Cardiac muscle cell (in vitro differentiated cells and primary cell): ENCODE measurements around the gene MT1E. TPM values are rescaled to one million over a fixed set of nuclear protein-coding genes. Genes with fewer than 3 reads are reported as not detected.

Source experiments
- DNase-seq, 2 donors: peaks; one replicate each; pipeline versions ENCODE4 v3.0.0 to v3.0.0-alpha.2; 2010 to 2017; ENCODE audit warnings: low read depth in 1 of 2, low spot score in 1 of 2
- H3K27ac ChIP-seq: fragments of 200-600 bp; sonication (generic); 2 replicates; pipeline ENCODE4 v1.5.1; 2016
- H3K27me3 ChIP-seq: fragments of 200-600 bp; sonication (generic); 2 replicates; pipeline ENCODE4 v1.6.0; 2016; ENCODE audit warnings: control low read depth
- H3K36me3 ChIP-seq: fragments of 200-600 bp; sonication (generic); 2 replicates; pipeline ENCODE4 v1.5.1; 2016; ENCODE audit warnings: control low read depth
- H3K4me1 ChIP-seq: fragments of 200-600 bp; sonication (generic); 2 replicates; pipeline ENCODE4 v1.8.1; 2017; ENCODE audit warnings: low read depth, mild to moderate bottlenecking, mixed run types
- H3K4me3 ChIP-seq: fragments of 200-600 bp; sonication (generic); 2 replicates; pipeline ENCODE4 v1.5.1; 2016; ENCODE audit warnings: mild to moderate bottlenecking
- H3K9me3 ChIP-seq: fragments of 200-600 bp; sonication (generic); 2 replicates; pipeline ENCODE4 v1.5.1; 2017; ENCODE audit warnings: low read depth, mild to moderate bottlenecking, control low read depth
- CTCF ChIP-seq: IDR thresholded peaks from 2 replicates; pipeline ENCODE4 v1.5.1; 2012; ENCODE audit warnings: low read depth, mild to moderate bottlenecking, low read length
- polyA plus RNA-seq: library from polyadenylated mRNA; unstranded; fragments of >200 nt; fragmentation: Nextera tagmentation; extraction: Ambion mirVana; gene quantifications from 2 replicates; pipeline ENCODE4 v1.2.1, GENCODE V29; 2016
- total RNA-seq: library from RNA; depleted of rRNA; stranded (reverse); fragments of >200 nt; gene quantifications from 2 replicates; pipeline ENCODE4 v1.2.3, GENCODE V29; 2016

MT1E gene
- total and polyA plus RNA-seq, 2 experiments from 2014 or later = 3.6 to 4.7 TPM

- no peaks in the 10 kb centered on the region for H3K4me1 ChIP-seq
- H3K36me3 ChIP-seq = no peaks in the 10 kb centered on the region
- H3K4me3 ChIP-seq = no peak overlapping the region
- no peak overlapping the region for H3K27ac ChIP-seq
- peaks cover 67% of the 10 kb centered on the region for H3K27me3 ChIP-seq
- DNase-seq = no peak
- TF ChIP-seq CTCF = no peak
- no peaks in the 10 kb centered on the region for H3K9me3 ChIP-seq
These were observed 31.8 kb upstream of the MT1E start for GRCh38 chr16:56593573-56594291.

GRCh38 chr16:56594292-56594619 is 31.3 kb upstream of the MT1E start:
- Histone ChIP-seq H3K36me3 (no peaks in the 10 kb centered on the region), H3K9me3 (no peaks in the 10 kb centered on the region), H3K27ac (no peak overlapping the region), H3K27me3 (peaks cover 62% of the 10 kb centered on the region), H3K4me1 (no peaks in the 10 kb centered on the region), H3K4me3 (no peak overlapping the region)
- TF ChIP-seq CTCF = no peak
- DNase-seq = no peak

GRCh38 chr16:56600398-56600999 is 25.1 kb upstream of the MT1E start:
- Histone ChIP-seq H3K27me3 (peaks cover 32% of the 10 kb centered on the region), H3K4me3 (no peak overlapping the region), H3K9me3 (no peaks in the 10 kb centered on the region), H3K36me3 (no peaks in the 10 kb centered on the region), H3K27ac (no peak overlapping the region), H3K4me1 (no peaks in the 10 kb centered on the region)
- peak; percentile 55 to 65 for DNase-seq
- TF ChIP-seq CTCF = peak; percentile 71

- H3K4me1 ChIP-seq = no peaks in the 10 kb centered on the region
- H3K9me3 ChIP-seq = no peaks in the 10 kb centered on the region
- no peaks in the 10 kb centered on the region for H3K36me3 ChIP-seq
- H3K4me3 ChIP-seq = no peak overlapping the region
- no peak overlapping the region for H3K27ac ChIP-seq
- TF ChIP-seq CTCF = no peak
- DNase-seq = no peak
- H3K27me3 ChIP-seq = peaks cover 32% of the 10 kb centered on the region
These were observed 24.3 kb upstream of the MT1E start for GRCh38 chr16:56601325-56601724.

- Histone ChIP-seq H3K27ac (no peak overlapping the region), H3K36me3 (no peaks in the 10 kb centered on the region), H3K4me3 (no peak overlapping the region), H3K4me1 (peaks cover 1% of the 10 kb centered on the region), H3K9me3 (no peaks in the 10 kb centered on the region), H3K27me3 (peaks cover 37% of the 10 kb centered on the region)
- TF ChIP-seq CTCF = peak; percentile 32
- peak in 1 of 2 donors; percentile 36 for DNase-seq
These were observed 22.0 kb upstream of the MT1E start for GRCh38 chr16:56603589-56603988.
